NCI-H69 (cell line): ENCODE measurements around the gene MKRN2.
"Not testable (repeated sequence)": the region's sequence is repeated elsewhere in the genome, so short reads cannot be mapped to it uniquely, and the experiment has no call there.

Experiments
- DNase-seq: peaks from one replicate; lab custom pipeline; 2025; lab: John Stamatoyannopoulos, UW

The MKRN2 gene

GRCh38 chr3:12556690-12557472 lies at the start of gene MKRN2:
TSS of gene MKRN2 (plus strand) at chr3:12557087. CDS start at chr3:12557151, 64 bp downstream.
- DNase-seq, result peak; percentile 86

- DNase-seq, result no peak
Observed at GRCh38 chr3:12507591-12508281, 49.2 kb upstream of the MKRN2 start.

GRCh38 chr3:12508291-12508700 lies 48.6 kb upstream of the MKRN2 start:
- no peak for DNase-seq

- no peak for DNase-seq
Observed at GRCh38 chr3:12509466-12509865, 47.4 kb upstream of the MKRN2 start.

GRCh38 chr3:12512534-12513118 lies 44.3 kb upstream of the MKRN2 start:
- DNase-seq, result peak; percentile 5

- DNase-seq, result no peak
Observed at GRCh38 chr3:12513694-12514446, 43.0 kb upstream of the MKRN2 start.

GRCh38 chr3:12515631-12516030 lies 41.3 kb upstream of the MKRN2 start:
- DNase-seq, result no peak

GRCh38 chr3:12516873-12517272 lies 40.0 kb upstream of the MKRN2 start:
- no peak for DNase-seq

- DNase-seq, result no peak
Observed at GRCh38 chr3:12518261-12519028, 38.4 kb upstream of the MKRN2 start.

- DNase-seq, result no peak
Observed at GRCh38 chr3:12521010-12521409, 35.9 kb upstream of the MKRN2 start.

- no peak for DNase-seq
Observed at GRCh38 chr3:12522721-12523120, 34.2 kb upstream of the MKRN2 start.

- no peak for DNase-seq
Observed at GRCh38 chr3:12527757-12528143, 29.1 kb upstream of the MKRN2 start.

- DNase-seq, result no peak
Observed at GRCh38 chr3:12532182-12532581, 24.7 kb upstream of the MKRN2 start.

GRCh38 chr3:12536423-12536822 lies 20.5 kb upstream of the MKRN2 start:
- no peak for DNase-seq

GRCh38 chr3:12541625-12542024 lies 15.3 kb upstream of the MKRN2 start:
- DNase-seq, result no peak

- not testable (repeated sequence) for DNase-seq
Observed at GRCh38 chr3:12543497-12543896, 13.4 kb upstream of the MKRN2 start.

- DNase-seq, result no peak
Observed at GRCh38 chr3:12544652-12545472, 12.0 kb upstream of the MKRN2 start.

GRCh38 chr3:12545473-12545791 lies 11.5 kb upstream of the MKRN2 start, which contains the start of gene MKRN2OS:
TSS of gene MKRN2OS (minus strand) at chr3:12545499. CDS start at chr3:12545464, 35 bp downstream.
- DNase-seq, result peak; percentile 64

- DNase-seq, result no peak
Observed at GRCh38 chr3:12549971-12550760, 6.7 kb upstream of the MKRN2 start.

- peak; percentile 64 for DNase-seq
Observed at GRCh38 chr3:12553921-12554391, 2.9 kb upstream of the MKRN2 start.
